CD14-positive monocyte (primary cell): ENCODE measurements around the gene ABCB6. TPM values are rescaled to one million over a fixed set of nuclear protein-coding genes. Genes with fewer than 3 reads are reported as not detected.
A peak's percentile ranks its signal among the peaks of the same experiment; 100 is the strongest.

Experiments
- DNase-seq, 3 donors: peaks; one replicate each; pipeline ENCODE4 v3.0.0-alpha.2; 2011 to 2022
- H2AFZ ChIP-seq: 2 replicates; pipeline ENCODE4 v1.6.0; 2012; ENCODE audit warnings: mild to moderate bottlenecking, low read depth, low read length, inconsistent platforms; ENCODE audit not compliant: insufficient read depth, poor library complexity, severe bottlenecking
- H3K27ac ChIP-seq, 2 donors: 1 replicate in 1 of 2; 2 replicates in 1 of 2; pipeline ENCODE4 v1.5.1; 2012 to 2013; ENCODE audit warnings: low read length in 2 of 2, control low read depth in 1 of 2, inconsistent platforms in 1 of 2, low read depth in 1 of 2, mild to moderate bottlenecking in 1 of 2
- H3K27me3 ChIP-seq, 2 donors: one replicate each; pipeline versions ENCODE4 v1.6.0 to v1.6.1; 2011 to 2013; ENCODE audit warnings: low read length in 2 of 2; ENCODE audit not compliant: control insufficient read depth in 2 of 2, insufficient read depth in 2 of 2
- H3K36me3 ChIP-seq, 2 donors: replicated peaks in 1 of 2; 1 replicate in 1 of 2; 2 replicates in 1 of 2; pipeline versions ENCODE4 v1.5.1 to v1.6.1; 2012 to 2013; ENCODE audit warnings: low read length in 2 of 2, control low read depth in 1 of 2, inconsistent platforms in 1 of 2, mild to moderate bottlenecking in 1 of 2; ENCODE audit not compliant: insufficient read depth in 2 of 2, control insufficient read depth in 1 of 2
- H3K4me1 ChIP-seq, 2 donors: 1 replicate in 1 of 2; 2 replicates in 1 of 2; pipeline versions ENCODE4 v1.5.1 to v1.6.1; 2012 to 2013; ENCODE audit warnings: low read length in 2 of 2, control low read depth in 1 of 2, inconsistent platforms in 1 of 2, mild to moderate bottlenecking in 1 of 2, moderate library complexity in 1 of 2; ENCODE audit not compliant: insufficient read depth in 2 of 2, control insufficient read depth in 1 of 2
- H3K4me2 ChIP-seq: replicated peaks from 2 replicates; pipeline ENCODE3; 2012; ENCODE audit warnings: low read length, moderate library complexity, mild to moderate bottlenecking; ENCODE audit not compliant: poor library complexity, severe bottlenecking; ENCODE audit errors: extremely low read depth
- H3K4me3 ChIP-seq, 3 experiments: fragments of 200-600 bp in 1 of 3; sonication (generic) in 1 of 3; replicated peaks in 1 of 3; 1 replicate in 2 of 3; 2 replicates in 1 of 3; pipeline ENCODE4 v1.5.1; 2011 to 2013; ENCODE audit warnings: low read length in 3 of 3, mild to moderate bottlenecking in 3 of 3, control low read depth in 2 of 3, low read depth in 2 of 3, inconsistent platforms in 1 of 3, moderate library complexity in 1 of 3
- H3K79me2 ChIP-seq: 2 replicates; pipeline ENCODE4 v1.6.0; 2012; ENCODE audit warnings: mild to moderate bottlenecking, control low read depth, inconsistent platforms, low read length, moderate library complexity; ENCODE audit not compliant: insufficient read depth
- H3K9ac ChIP-seq: 2 replicates; pipeline ENCODE4 v1.6.0; 2017; ENCODE audit warnings: low read length, mild to moderate bottlenecking; ENCODE audit not compliant: insufficient read depth, poor library complexity, severe bottlenecking
- H3K9me3 ChIP-seq, 2 donors: replicated peaks in 1 of 2; 1 replicate in 1 of 2; 2 replicates in 1 of 2; pipeline versions ENCODE4 v1.5.1 to v1.6.1; 2012 to 2013; ENCODE audit warnings: low read length in 2 of 2, control low read depth in 1 of 2; ENCODE audit not compliant: control insufficient read depth in 1 of 2, insufficient read depth in 1 of 2
- H4K20me1 ChIP-seq: 2 replicates; pipeline ENCODE4 v1.6.0; 2012; ENCODE audit warnings: mild to moderate bottlenecking, low read length, control low read depth, moderate library complexity; ENCODE audit not compliant: insufficient read depth
- H3K27ac Mint-ChIP-seq, 7 donors: one replicate each; pipeline ENCODE4 v1.8.0; 2020; ENCODE audit warnings: mild to moderate bottlenecking in 7 of 7, mixed read lengths in 7 of 7, moderate library complexity in 6 of 7, inconsistent platforms in 2 of 7
- H3K27me3 Mint-ChIP-seq, 3 donors: one replicate each; pipeline ENCODE4 v1.8.0; 2021 to 2022; ENCODE audit warnings: low read depth in 3 of 3, mild to moderate bottlenecking in 3 of 3, mixed read lengths in 3 of 3, moderate library complexity in 3 of 3, inconsistent platforms in 1 of 3
- H3K36me3 Mint-ChIP-seq, 2 donors: one replicate each; pipeline ENCODE4 v1.8.0; 2020; ENCODE audit warnings: mixed read lengths in 2 of 2, inconsistent platforms in 1 of 2, mild to moderate bottlenecking in 1 of 2
- H3K4me1 Mint-ChIP-seq: one replicate; pipeline ENCODE4 v1.8.0; 2020; ENCODE audit warnings: mild to moderate bottlenecking, mixed read lengths
- H3K4me3 Mint-ChIP-seq, 2 donors: one replicate each; pipeline ENCODE4 v1.8.0; 2020; ENCODE audit warnings: mild to moderate bottlenecking in 2 of 2, mixed read lengths in 2 of 2, moderate library complexity in 1 of 2
- H3K9me3 Mint-ChIP-seq, 7 donors: one replicate each; pipeline ENCODE4 v1.8.0; 2020 to 2022; ENCODE audit warnings: mixed read lengths in 7 of 7, mild to moderate bottlenecking in 6 of 7, moderate library complexity in 6 of 7, inconsistent platforms in 2 of 7
- WGBS: methylation state at CpG from one replicate; pipeline ENCODE4 v1.1.5; 2013; ENCODE audit warnings: missing lambda C conversion rate; ENCODE audit not compliant: insufficient coverage; 5-methylcytosine and 5-hydroxymethylcytosine counted together
- intact Hi-C, 2 donors: fragments of 100-400 bp; cut with micrococcal nuclease; formaldehyde crosslinking; loops; one replicate each; pipeline versions ENCODE4 v1.15.0 to v1.15.1; 2023
- polyA plus RNA-seq, 3 donors: library from polyadenylated mRNA; depleted of rRNA in 1 of 3; unstranded in 2 of 3; stranded (reverse) in 1 of 3; fragments of 300-500 nt in 2 of 3; fragments of >200 nt in 1 of 3; fragmentation: Illumina TruSeq in 2 of 3; gene quantifications; 1 replicate in 2 of 3; 2 replicates in 1 of 3; pipeline ENCODE4 v1.2.3, GENCODE V29; 2012 to 2021
- TF ChIP-seq, protein P1 (sequence below): fragments of 200-600 bp; IDR thresholded peaks from one replicate; pipeline ENCODE4 v1.8.0; 2022; ENCODE audit warnings: antibody characterized with exemption, mild to moderate bottlenecking

The ABCB6 gene
- polyA plus RNA-seq, 3 donors, result 0.28 to 4.8 (median 0.58) TPM

DNA sequence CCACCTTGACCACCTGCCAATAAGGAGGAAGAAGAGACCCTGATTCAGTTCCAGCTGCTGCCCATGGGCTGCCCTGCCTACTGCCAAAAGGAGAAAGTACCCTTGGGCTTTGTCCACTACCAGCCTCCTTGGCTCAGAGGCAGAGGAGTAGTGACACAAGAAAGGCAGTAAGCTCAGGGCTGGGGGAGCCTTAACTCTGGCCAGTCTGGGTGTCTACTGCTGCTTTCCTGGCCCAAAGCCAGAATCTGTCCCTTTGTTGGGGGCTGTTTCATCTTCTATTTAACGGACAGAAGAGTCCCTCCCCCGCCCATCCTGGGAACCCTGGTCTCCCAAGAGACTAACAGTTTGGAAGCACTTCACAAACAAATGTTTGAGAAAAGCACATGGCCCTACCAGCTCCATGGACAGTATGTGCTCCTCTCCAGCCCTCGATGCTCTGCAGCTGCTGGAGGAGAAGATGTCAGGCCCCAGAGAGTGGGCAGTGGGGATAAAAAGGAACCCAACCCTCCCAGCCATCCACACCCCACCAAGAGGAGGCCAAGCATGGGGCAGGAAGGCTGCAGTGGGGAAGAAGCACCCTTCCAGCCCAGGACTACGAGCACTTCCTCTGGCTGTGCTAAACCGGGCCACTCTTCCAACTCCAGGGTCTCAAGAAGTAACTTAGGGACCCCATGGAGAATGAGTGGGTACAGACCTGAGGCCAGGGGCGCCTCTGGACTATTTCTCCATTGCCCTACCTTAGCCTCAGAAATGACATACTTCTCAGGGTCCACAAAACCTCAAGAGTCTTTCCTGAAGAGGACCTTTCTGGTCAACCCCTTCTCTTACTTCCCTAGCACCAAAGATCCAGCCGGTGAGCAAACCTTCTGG lies 9.5 kb upstream of the ABCB6 start:
- peaks cover 27% of the 10 kb centered on the region for H3K79me2 ChIP-seq
- Mint-ChIP-seq H3K36me3 (peaks cover 54 to 63% of the 10 kb centered on the region in 2 donors), H3K27ac (peak overlapping the region; percentile 18 to 75 (median 65)), H3K4me3 (peak overlapping the region; percentile 95 to 98), H3K9me3 (peaks cover 0 to 21% (median 8%) of the 10 kb centered on the region in 7 donors), H3K27me3 (peaks cover 25 to 38% (median 30%) of the 10 kb centered on the region in 3 donors), H3K4me1 (peaks cover 53% of the 10 kb centered on the region)
- no peaks in the 10 kb centered on the region for H3K9me3 ChIP-seq
- 0% methylated on average over 3 of the region's 7 CpGs for WGBS
- peak overlapping the region; percentile 89 for H3K9ac ChIP-seq
- no peak for DNase-seq
- peaks cover 32 to 48% of the 10 kb centered on the region in 2 donors for H3K36me3 ChIP-seq
- peaks cover 45 to 50% of the 10 kb centered on the region in 2 donors for H3K4me1 ChIP-seq
- H3K27ac ChIP-seq, result peak overlapping the region; percentile 18 to 86
- intact Hi-C loops, result loop anchor here in 1 of 2 donors (5.0 kb wide), 1 partner anchor 69 kb away; no protein-coding TSS in a partner anchor
- peaks cover 62% of the 10 kb centered on the region for H4K20me1 ChIP-seq
- peak overlapping the region; percentile 82 for H2AFZ ChIP-seq
- peak overlapping the region; percentile 96 for H3K4me2 ChIP-seq
- H3K4me3 ChIP-seq, result peak overlapping the region; percentile 80 to 89 (median 81)
- H3K27me3 ChIP-seq, result peaks cover 0 to 24% of the 10 kb centered on the region in 2 donors
- TF ChIP-seq, protein P1, sequence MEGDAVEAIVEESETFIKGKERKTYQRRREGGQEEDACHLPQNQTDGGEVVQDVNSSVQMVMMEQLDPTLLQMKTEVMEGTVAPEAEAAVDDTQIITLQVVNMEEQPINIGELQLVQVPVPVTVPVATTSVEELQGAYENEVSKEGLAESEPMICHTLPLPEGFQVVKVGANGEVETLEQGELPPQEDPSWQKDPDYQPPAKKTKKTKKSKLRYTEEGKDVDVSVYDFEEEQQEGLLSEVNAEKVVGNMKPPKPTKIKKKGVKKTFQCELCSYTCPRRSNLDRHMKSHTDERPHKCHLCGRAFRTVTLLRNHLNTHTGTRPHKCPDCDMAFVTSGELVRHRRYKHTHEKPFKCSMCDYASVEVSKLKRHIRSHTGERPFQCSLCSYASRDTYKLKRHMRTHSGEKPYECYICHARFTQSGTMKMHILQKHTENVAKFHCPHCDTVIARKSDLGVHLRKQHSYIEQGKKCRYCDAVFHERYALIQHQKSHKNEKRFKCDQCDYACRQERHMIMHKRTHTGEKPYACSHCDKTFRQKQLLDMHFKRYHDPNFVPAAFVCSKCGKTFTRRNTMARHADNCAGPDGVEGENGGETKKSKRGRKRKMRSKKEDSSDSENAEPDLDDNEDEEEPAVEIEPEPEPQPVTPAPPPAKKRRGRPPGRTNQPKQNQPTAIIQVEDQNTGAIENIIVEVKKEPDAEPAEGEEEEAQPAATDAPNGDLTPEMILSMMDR, result no peak

DNA sequence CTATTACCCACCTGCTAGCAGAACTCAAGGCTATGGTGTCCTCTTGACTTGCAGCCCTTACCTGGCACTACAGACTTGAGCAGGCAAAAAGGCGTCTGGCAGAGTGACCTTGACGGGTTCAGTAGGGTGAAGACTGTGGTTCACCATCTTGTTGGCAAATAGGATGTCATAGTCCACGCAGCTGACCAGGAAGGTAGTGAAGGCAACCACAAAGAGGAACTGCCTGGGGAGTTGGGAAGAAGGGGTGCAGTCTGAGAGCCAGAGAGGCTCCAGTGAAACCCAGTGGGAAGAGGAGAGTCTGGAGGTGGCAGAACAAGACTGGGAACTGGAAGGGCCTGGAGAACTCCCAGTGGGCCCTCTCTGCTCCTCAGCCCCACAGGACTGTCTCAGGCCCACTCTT lies 6.6 kb upstream of the ABCB6 start:
- Histone ChIP-seq H4K20me1 (peaks cover 84% of the 10 kb centered on the region), H3K4me3 (peak overlapping the region in 1 of 3 experiments; percentile 33), H3K4me1 (peaks cover 41 to 44% of the 10 kb centered on the region in 2 donors), H2AFZ (no peak overlapping the region), H3K36me3 (peaks cover 45 to 60% of the 10 kb centered on the region in 2 donors), H3K4me2 (peak overlapping the region; percentile 38), H3K9me3 (peaks cover 0 to 5% of the 10 kb centered on the region in 2 donors), H3K9ac (no peak overlapping the region), H3K79me2 (peaks cover 23% of the 10 kb centered on the region), H3K27ac (peak overlapping the region in 1 of 2 donors; percentile 8), H3K27me3 (peaks cover 0 to 49% of the 10 kb centered on the region in 2 donors)
- H3K4me1 Mint-ChIP-seq, result peaks cover 52% of the 10 kb centered on the region
- peak overlapping the region; percentile 27 to 70 for H3K4me3 Mint-ChIP-seq
- TF ChIP-seq, protein P1, result no peak
- intact Hi-C loops, result loop anchor here in 1 of 2 donors (5.0 kb wide), 1 partner anchor 72 kb away; no protein-coding TSS in a partner anchor
- H3K27me3 Mint-ChIP-seq, result peaks cover 44 to 67% (median 48%) of the 10 kb centered on the region in 3 donors
- H3K9me3 Mint-ChIP-seq, result peaks cover 0 to 29% (median 11%) of the 10 kb centered on the region in 7 donors
- peak in 2 of 3 donors; percentile 70 to 77 for DNase-seq
- 0% methylated on average over 3 of the region's 3 CpGs for WGBS
- peak overlapping the region; percentile 30 to 84 (median 73) for H3K27ac Mint-ChIP-seq
- peaks cover 66 to 73% of the 10 kb centered on the region in 2 donors for H3K36me3 Mint-ChIP-seq
